HUES6 (cell line): ENCODE data around the gene BMS1.

Experiments
- H3K27ac ChIP-seq: 2 replicates; pipeline ENCODE4 v1.7.0; 2013; ENCODE audit warnings: low read depth, mild to moderate bottlenecking, low read length, inconsistent platforms
- H3K27me3 ChIP-seq: 2 replicates; pipeline ENCODE4 v1.6.1; 2013; ENCODE audit warnings: low read length; ENCODE audit not compliant: control insufficient read depth, insufficient read depth
- H3K36me3 ChIP-seq: 2 replicates; pipeline ENCODE4 v1.6.1; 2013; ENCODE audit warnings: low read length; ENCODE audit not compliant: control insufficient read depth, insufficient read depth
- H3K4me1 ChIP-seq: 2 replicates; pipeline ENCODE4 v1.6.1; 2013; ENCODE audit warnings: low read length; ENCODE audit not compliant: control insufficient read depth, insufficient read depth
- H3K4me3 ChIP-seq: 2 replicates; pipeline ENCODE4 v1.5.1; 2013; ENCODE audit warnings: low read depth, low read length
- H3K9ac ChIP-seq: one replicate; pipeline ENCODE4 v1.6.1; 2013; ENCODE audit warnings: mild to moderate bottlenecking, low read length
- H3K9me3 ChIP-seq: 2 replicates; pipeline ENCODE4 v1.6.1; 2013; ENCODE audit warnings: low read depth, low read length; ENCODE audit not compliant: control insufficient read depth, insufficient read depth

The BMS1 gene

DNA sequence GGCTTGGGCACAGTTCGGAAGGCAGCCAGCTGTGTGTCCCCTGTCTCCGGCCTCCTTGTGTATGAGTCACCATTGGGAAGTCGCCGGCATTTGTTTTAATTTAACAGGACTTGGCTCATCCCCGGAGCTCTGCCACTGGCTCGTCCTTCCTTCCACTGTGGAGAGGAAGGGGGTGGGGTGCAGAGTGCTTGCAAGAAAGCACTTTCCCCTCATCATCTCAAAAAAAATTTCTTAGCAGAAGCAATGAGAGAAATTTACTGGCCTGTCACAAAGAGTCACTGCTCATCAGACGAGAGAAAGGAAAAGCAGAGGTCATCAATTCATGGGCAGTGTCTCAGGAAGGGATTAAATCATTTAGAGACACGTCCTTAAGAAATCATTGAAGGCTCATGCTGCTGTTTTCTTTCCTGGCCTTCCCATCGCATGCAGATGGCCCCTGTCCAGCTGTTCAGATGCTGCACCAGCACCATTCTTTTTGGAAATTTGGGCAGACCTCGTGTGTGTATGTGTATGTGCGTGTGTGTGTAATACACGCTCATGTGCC is 93.3 kb downstream of the BMS1 start:
- H3K9ac ChIP-seq: no peak overlapping the region
- H3K4me3 ChIP-seq: no peak overlapping the region
- H3K27ac ChIP-seq: no peak overlapping the region
- 0 out of 2 replicates have a peak, but pooled peaks cover 4% of the 10 kb centered on the region for H3K27me3 ChIP-seq
- no peaks in the 10 kb centered on the region for H3K36me3 ChIP-seq
- no peaks in the 10 kb centered on the region for H3K9me3 ChIP-seq
- H3K4me1 ChIP-seq: peaks cover 16% of the 10 kb centered on the region; the same call in 1 of the 2 replicates

- H3K27me3 ChIP-seq: 0 out of 2 replicates have a peak, but pooled peaks cover 4% of the 10 kb centered on the region
- no peak overlapping the region for H3K9ac ChIP-seq
- H3K9me3 ChIP-seq: peaks cover 2% of the 10 kb centered on the region; the same call in 1 of the 2 replicates
- H3K4me3 ChIP-seq: no peak overlapping the region
- peaks cover 14% of the 10 kb centered on the region; the same call in 1 of the 2 replicates for H3K4me1 ChIP-seq
- H3K36me3 ChIP-seq: no peaks in the 10 kb centered on the region
- H3K27ac ChIP-seq: no peak overlapping the region
Observed at GRCh38 chr10:42876476-42876875, 93.9 kb downstream of the BMS1 start.

DNA sequence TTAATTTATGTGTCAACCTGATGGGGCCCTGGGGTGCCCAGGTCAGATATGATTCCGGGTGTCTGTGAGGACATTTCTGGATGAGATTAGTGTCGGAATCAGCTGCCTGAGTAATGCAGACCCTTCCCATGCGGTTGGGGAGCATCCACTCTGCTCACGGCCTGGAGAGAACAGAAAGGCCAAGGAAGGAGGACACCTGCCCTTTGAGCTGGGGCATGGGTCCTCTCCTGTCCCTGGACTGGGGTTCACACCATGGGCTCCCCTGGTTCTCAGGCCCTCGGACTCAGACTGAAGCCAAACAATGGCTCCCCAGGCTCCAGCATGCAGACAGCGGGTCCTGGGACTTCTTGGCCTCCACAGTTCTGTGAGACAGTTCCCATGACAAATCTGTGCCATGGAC is 94.3 kb downstream of the BMS1 start:
- H3K36me3 ChIP-seq: no peaks in the 10 kb centered on the region
- no peak overlapping the region for H3K4me3 ChIP-seq
- H3K4me1 ChIP-seq: peaks cover 12% of the 10 kb centered on the region; the same call in 1 of the 2 replicates
- 0 out of 2 replicates have a peak, but pooled peaks cover 4% of the 10 kb centered on the region for H3K27me3 ChIP-seq
- no peak overlapping the region for H3K27ac ChIP-seq
- H3K9me3 ChIP-seq: peaks cover 2% of the 10 kb centered on the region; the same call in 1 of the 2 replicates
- no peak overlapping the region for H3K9ac ChIP-seq

- no peak overlapping the region for H3K9ac ChIP-seq
- H3K4me1 ChIP-seq: peaks cover 12% of the 10 kb centered on the region; the same call in 1 of the 2 replicates
- peaks cover 8% of the 10 kb centered on the region for H3K9me3 ChIP-seq
- H3K27ac ChIP-seq: no peak overlapping the region
- no peak overlapping the region for H3K4me3 ChIP-seq
- H3K27me3 ChIP-seq: 0 out of 2 replicates have a peak, but pooled peaks cover 4% of the 10 kb centered on the region
- H3K36me3 ChIP-seq: no peaks in the 10 kb centered on the region
Observed at GRCh38 chr10:42877496-42878030, 95.0 kb downstream of the BMS1 start.

DNA sequence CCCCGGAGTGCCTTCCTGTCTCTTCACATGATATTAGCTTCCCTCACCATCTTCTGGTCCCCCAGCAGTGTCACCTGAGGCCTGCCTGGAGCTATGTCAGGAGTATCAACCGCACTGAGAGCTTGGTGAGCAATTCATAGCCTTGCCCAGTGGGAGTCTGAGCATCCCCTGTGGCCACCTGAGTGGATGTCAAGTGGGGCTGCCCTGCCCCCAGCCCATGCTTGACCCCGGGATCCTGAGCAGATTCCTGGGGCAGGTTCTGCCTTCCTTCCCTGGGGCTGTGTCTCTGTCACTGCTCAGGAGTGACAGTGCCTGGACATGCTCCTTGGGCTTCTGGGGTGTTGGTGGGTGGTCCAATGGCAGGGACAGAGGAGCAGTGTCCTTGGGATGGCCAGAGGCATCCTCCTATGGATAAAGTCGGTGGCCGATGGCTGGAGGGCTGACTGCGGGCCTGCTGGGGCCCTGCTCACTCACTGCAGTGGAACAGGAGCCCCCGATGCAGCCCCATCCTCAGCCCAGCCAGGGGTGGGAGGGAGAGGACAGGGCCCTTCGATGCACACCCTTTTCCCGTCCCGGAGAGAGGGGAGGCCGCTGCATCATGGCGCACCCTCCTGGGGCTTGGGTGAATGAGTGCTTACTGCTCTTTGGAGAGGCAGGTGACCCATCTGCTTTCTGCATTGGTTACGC is 95.7 kb downstream of the BMS1 start:
- H3K9ac ChIP-seq: no peak overlapping the region
- peaks cover 12% of the 10 kb centered on the region; the same call in 1 of the 2 replicates for H3K4me1 ChIP-seq
- peaks cover 12% of the 10 kb centered on the region for H3K9me3 ChIP-seq
- no peak overlapping the region for H3K27ac ChIP-seq
- no peaks in the 10 kb centered on the region for H3K36me3 ChIP-seq
- no peak overlapping the region for H3K4me3 ChIP-seq
- 0 out of 2 replicates have a peak, but pooled peaks cover 1% of the 10 kb centered on the region for H3K27me3 ChIP-seq

GRCh38 chr10:42878821-42879195 is 96.2 kb downstream of the BMS1 start:
- Histone ChIP-seq H3K27me3 (no peaks in the 10 kb centered on the region), H3K4me1 (peaks cover 12% of the 10 kb centered on the region; the same call in 1 of the 2 replicates), H3K36me3 (no peaks in the 10 kb centered on the region), H3K27ac (no peak overlapping the region), H3K9ac (no peak overlapping the region), H3K4me3 (no peak overlapping the region), H3K9me3 (peaks cover 12% of the 10 kb centered on the region)

GRCh38 chr10:42879380-42880254 is 97.0 kb downstream of the BMS1 start:
- peaks cover 12% of the 10 kb centered on the region; the same call in 1 of the 2 replicates for H3K4me1 ChIP-seq
- H3K36me3 ChIP-seq: no peaks in the 10 kb centered on the region
- no peak overlapping the region for H3K27ac ChIP-seq
- H3K9me3 ChIP-seq: peaks cover 12% of the 10 kb centered on the region
- H3K27me3 ChIP-seq: no peaks in the 10 kb centered on the region
- H3K4me3 ChIP-seq: no peak overlapping the region
- H3K9ac ChIP-seq: no peak overlapping the region

DNA sequence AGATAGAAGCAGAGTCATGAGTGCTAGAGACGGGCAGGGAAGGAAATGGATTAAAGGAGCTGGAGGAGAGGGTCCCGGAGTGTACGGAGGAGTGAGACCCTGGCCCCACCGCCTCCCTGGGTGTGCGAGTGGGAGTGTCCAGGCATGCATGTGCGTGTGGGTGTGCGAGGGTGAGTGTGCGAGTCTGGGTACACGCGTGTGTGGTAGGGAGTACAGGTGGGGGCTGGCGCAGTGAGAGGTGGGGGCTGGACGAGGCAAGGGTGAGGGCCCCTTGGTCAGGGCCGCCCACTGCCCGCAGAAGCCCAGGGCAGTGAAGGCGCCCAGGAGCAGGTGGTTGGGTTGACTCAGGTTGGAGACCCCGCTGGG is 97.6 kb downstream of the BMS1 start:
- no peaks in the 10 kb centered on the region for H3K36me3 ChIP-seq
- H3K4me1 ChIP-seq: peaks cover 10% of the 10 kb centered on the region; the same call in 1 of the 2 replicates
- peaks cover 12% of the 10 kb centered on the region for H3K9me3 ChIP-seq
- H3K9ac ChIP-seq: no peak overlapping the region
- no peak overlapping the region for H3K27ac ChIP-seq
- H3K4me3 ChIP-seq: no peak overlapping the region
- H3K27me3 ChIP-seq: no peaks in the 10 kb centered on the region

- Histone ChIP-seq H3K9ac (no peak overlapping the region), H3K4me1 (no peaks in the 10 kb centered on the region; the same call in 1 of the 2 replicates), H3K27me3 (no peaks in the 10 kb centered on the region), H3K27ac (no peak overlapping the region), H3K4me3 (no peak overlapping the region), H3K36me3 (no peaks in the 10 kb centered on the region), H3K9me3 (peaks cover 12% of the 10 kb centered on the region)
Observed at GRCh38 chr10:42882597-42882996, 100.0 kb downstream of the BMS1 start.
